ENCODE data around the gene BCL2L12.
A peak's percentile ranks its signal among the peaks of the same experiment; 100 is the strongest.

The BCL2L12 gene

DNA sequence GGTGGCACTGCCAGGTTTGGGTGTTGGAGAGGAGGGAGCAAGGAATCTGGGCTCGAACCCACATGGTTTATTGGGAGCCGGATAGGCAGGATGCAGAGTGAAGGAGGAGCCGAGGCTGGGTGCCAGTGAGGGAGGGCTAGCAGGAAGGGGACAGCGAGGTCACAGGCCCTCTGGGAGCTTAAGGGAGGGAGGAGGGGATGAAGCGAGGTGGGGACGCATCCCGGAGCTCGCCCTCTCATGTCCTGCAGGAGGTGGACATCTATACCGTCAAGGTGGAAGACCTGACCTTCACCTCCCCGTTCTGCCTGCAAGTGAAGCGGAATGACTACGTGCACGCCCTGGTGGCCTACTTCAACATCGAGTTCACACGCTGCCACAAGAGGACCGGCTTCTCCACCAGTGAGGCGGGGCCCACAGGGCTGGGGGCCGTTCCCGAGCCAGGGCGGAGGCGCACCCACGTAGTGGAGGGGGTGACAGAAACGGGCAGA is 20.2 kb downstream of the BCL2L12 start:
- no peak for DNase-seq (ENCODE audit: low spot score)

DNA sequence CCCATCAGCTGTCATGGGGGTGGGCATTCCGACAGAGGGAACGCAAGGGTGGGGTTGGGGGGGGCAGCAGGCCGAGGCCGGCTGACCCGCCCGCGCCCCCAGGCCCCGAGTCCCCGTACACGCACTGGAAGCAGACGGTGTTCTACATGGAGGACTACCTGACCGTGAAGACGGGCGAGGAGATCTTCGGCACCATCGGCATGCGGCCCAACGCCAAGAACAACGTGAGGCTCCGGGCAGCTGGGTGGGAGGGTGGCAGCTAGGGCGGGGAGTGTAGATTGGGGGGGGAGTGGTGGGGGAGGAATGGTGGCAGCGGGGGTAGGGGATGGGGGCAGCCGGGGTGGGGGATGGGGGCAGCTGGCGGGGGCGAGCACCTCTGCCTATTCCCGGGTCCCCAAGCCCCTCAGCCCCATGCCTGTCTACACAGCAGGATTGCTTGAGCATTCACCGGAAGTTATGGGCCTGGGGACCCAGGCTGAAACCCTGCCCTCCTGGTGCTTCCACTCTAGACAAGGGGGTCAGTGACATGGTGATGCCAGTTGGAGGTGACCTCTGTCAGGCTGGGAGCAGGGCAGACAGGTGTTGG is 20.9 kb downstream of the BCL2L12 start:
- no peak for DNase-seq (ENCODE audit: low spot score)

- DNase-seq (ENCODE audit: low spot score) = no peak
Measured at GRCh38 chr19:49687150-49687549, 21.4 kb downstream of the BCL2L12 start.

- no peak for DNase-seq (ENCODE audit: low spot score)
Measured at GRCh38 chr19:49687566-49688316, 22.0 kb downstream of the BCL2L12 start.

DNA sequence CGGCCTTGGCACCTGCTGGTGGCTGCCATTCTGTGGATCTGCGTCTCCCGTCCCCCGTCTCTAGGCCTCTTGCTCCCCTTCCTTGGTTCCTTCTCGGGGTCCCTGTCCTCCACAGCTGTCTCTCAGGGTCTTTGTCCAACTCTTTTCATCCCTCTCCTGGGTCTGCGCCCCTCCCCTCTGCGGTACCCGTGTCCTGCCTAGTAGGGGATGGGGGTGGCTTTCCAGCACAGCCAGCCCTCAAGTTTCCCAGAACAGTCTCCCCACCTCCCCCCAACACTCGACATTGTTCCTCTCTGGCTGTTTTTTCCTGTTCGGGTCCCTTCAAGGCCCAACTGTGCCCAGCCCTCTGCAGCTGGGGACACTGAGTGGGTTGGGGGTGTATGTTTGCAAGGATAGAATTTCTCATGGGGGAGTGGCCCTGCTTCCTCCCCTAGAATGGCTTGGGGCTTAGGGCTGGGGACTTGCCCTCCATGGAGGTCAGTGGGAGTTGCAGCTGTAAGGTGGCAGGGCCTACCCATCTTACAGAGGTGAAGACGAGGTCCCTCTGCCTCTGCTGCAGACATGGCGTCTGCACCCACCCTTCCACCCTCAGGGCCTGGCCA is 22.9 kb downstream of the BCL2L12 start:
- no peak for DNase-seq (ENCODE audit: low spot score)

- DNase-seq (ENCODE audit: low spot score) = peak; percentile 79
Measured at GRCh38 chr19:49689133-49690078, 23.7 kb downstream of the BCL2L12 start, which contains the start of gene ADM5. Gene ADM5, plus strand, starts transcription at chr19:49689594. Its CDS starts 244 bp downstream, at chr19:49689838.

GRCh38 chr19:49690079-49690655 is 24.4 kb downstream of the BCL2L12 start:
- no peak for DNase-seq (ENCODE audit: low spot score)

- DNase-seq (ENCODE audit: low spot score) = peak; percentile 98
Measured at GRCh38 chr19:49690656-49691242, 25.0 kb downstream of the BCL2L12 start, which contains the start of gene CPT1C. Gene CPT1C, plus strand, starts transcription at chr19:49691116. Its CDS starts 1,137 bp downstream, at chr19:49692253.

DNA sequence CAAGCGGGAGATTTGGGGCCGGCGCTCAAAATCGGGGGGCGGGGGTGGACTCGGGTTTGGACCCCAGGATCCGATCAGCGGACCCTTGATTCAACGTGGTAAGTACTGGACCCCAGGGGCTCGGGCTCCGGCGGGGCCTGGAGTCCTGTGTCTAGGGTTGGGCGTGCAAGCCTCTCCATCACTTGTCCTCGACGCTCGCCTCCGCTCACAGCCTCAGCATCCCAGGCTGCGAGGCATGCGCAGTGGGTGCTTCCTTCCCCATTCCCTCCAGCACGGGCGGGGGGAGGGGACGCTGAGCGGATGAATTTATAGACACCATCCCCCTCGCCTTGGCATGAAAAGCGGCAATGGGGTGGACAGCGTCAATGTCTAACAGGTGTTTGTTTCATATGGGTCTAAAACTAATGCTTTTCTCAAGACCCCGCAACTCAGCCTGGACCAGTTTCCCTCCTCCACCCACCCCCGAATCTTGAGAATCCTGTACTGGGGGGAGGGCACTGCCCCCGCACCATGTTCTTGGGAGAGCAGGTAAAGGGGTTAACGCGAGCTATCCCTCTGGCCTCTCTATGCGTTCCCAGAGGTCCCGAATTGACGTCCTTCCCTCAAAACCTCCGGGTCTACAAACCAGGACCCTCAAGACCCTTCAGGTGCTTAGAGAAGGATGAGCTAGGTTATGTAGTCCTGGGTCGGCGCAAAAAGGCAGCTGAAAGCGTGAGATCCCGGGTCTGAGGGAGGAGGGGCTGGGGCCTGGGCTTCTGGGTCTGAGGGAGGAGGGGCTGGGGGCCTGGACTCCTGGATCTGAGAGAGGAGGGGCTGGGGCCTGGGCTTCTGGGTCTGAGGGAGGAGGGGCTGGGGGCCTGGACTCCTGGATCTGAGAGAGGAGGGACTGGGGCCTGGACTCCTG is 25.8 kb downstream of the BCL2L12 start:
- peak; percentile 88 for DNase-seq (ENCODE audit: low spot score)

- DNase-seq (ENCODE audit: low spot score) = peak; percentile 80
Measured at GRCh38 chr19:49692147-49692506, 26.4 kb downstream of the BCL2L12 start.

- no peak for DNase-seq (ENCODE audit: low spot score)
Measured at GRCh38 chr19:49696115-49696514, 30.4 kb downstream of the BCL2L12 start.

DNA sequence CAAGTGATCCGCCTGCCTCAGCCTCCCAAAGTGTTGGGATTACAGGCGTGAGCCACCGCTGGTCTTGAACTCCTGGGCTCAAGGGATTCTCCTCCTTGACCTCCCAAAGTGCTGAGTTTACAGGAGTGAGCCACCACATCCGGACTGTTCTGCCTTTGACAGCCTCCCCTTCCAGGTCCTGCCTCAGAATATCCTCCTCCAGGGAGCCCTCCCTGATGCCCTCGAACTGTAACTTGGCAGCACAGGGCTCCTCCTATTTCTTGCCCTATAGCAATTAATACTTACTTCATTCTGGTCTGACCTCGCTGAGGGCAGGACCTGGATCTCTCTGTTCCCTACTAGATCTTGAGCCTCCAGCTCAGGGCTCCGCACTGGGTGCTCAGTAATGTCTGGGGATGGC is 31.1 kb downstream of the BCL2L12 start:
- no peak for DNase-seq (ENCODE audit: low spot score)

DNA sequence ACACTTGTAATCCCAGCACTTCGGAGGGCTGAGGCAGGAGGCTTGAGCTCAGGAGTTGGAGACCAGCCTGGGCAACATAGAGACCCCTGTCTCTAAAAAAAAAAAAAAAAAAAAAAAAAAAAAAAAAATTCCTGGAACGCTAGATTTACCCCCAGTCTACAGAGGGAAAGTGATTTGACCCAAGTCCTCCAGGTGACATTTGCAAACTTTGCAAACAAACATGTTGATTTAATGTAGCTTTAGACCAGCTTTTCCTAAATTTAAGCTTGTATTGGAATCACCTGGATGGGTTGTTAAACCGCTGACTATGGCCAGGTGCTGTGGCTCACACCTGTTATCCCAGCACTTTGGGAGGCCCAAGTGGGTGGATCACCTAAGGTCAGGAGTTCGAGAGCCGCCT is 33.6 kb downstream of the BCL2L12 start:
- no peak for DNase-seq (ENCODE audit: low spot score)

DNA sequence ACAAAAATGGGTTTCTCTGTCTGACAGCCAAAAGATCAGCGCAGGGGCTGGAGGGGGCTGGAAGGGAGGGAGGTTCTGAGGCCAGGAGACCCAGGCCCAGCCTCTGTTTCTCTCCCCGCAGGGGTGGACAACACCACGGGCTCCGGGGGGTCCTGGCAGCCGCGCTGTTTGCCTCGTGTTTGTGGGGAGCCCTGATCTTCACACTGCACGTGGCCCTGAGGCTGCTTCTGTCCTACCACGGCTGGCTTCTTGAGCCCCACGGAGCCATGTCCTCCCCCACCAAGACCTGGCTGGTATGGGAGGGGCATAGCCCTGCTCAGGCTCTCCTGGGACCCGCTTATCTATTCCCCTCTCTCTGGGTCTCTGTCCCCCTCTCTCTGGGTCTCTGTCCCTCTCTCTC is 34.8 kb downstream of the BCL2L12 start:
- DNase-seq (ENCODE audit: low spot score) = no peak

DNA sequence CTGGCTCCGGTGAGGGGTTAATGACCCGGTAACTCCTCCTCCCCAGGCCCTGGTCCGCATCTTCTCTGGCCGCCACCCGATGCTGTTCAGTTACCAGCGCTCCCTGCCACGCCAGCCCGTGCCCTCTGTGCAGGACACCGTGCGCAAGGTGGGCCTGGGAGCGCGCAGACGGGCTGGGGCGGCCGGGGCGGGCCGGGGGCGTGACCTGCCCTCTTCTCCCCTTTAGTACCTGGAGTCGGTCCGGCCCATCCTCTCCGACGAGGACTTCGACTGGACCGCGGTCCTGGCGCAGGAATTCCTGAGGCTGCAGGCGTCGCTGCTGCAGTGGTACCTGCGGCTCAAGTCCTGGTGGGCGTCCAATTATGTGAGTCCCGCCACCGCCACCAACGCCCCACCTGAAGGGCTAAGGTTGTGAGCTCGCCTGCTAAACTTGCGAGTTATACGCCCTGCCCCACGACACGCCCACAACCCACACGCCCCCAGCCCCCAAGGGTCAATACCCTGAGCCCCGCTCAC is 35.6 kb downstream of the BCL2L12 start:
- no peak for DNase-seq (ENCODE audit: low spot score)

GRCh38 chr19:49704888-49705642 is 39.3 kb downstream of the BCL2L12 start:
- DNase-seq (ENCODE audit: low spot score) = no peak

GRCh38 chr19:49705919-49706318 is 40.2 kb downstream of the BCL2L12 start:
- no peak for DNase-seq (ENCODE audit: low spot score)

DNA sequence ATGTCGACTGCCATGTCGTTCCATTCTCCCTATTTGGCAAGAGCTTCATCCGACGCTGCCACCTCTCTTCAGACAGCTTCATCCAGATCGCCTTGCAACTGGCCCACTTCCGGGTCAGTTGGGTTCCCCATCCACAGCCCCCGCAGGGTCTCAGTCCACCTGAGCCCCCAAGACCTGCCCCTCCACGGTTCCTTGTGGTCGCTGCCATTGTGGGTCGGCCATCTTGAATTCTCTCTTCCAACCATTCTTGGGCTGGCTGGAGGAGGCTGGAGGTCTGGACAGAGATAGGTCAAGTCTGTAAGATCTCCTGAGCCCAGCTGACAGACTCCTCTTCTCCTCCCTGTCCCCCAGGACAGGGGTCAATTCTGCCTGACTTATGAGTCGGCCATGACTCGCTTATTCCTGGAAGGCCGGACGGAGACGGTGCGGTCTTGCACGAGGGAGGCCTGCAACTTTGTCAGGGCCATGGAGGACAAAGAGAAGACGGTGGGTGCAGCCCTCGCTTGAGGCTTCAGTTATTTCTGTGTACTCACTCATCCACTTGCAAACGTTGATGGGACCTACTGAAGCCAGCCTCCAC is 44.7 kb downstream of the BCL2L12 start:
- DNase-seq (ENCODE audit: low spot score) = no peak

DNA sequence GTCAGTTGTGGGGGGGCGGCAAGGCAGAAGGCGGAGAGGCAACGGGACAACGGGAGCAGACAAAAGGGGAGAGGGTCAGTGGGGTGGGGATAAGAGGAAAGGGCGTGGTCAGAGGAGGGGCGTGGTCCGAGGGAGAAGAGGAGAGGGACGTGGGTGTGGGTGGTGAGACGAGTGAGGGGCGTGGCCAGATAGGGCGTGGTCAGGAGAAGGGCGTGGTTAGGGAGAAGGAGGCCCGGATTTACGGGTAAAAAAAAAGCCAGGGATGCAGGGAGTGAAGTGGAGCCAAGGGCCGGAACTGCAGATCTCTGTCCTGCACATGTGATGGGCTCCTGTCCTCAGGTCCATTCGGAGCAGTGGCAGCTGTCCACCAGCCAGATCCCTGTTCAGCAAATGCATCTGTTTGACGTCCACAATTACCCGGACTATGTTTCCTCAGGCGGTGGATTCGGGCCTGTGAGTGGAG is 46.7 kb downstream of the BCL2L12 start:
- peak; percentile 57 for DNase-seq (ENCODE audit: low spot score)

All from cerebellar cortex (tissue), 1 donor.